ENCODE measurements around the gene CLEC1A.
A peak's percentile ranks its signal among the peaks of the same experiment; 100 is the strongest.

CLEC1A gene

GRCh38 chr12:10068644-10069043, 30.1 kb downstream of the CLEC1A start:
- H3K27ac ChIP-seq (ENCODE audit: low read depth, low read length): peak overlapping the region; percentile 38
- no peaks in the 10 kb centered on the region for H3K27me3 ChIP-seq (ENCODE audit: control insufficient read depth, insufficient read depth, low read length)
- no peaks in the 10 kb centered on the region for H3K36me3 ChIP-seq (ENCODE audit: control insufficient read depth, insufficient read depth, low read length)
- H3K9ac ChIP-seq (ENCODE audit: low read length): no peak overlapping the region
- H3K4me1 ChIP-seq (ENCODE audit: control insufficient read depth, insufficient read depth, low read length): no peaks in the 10 kb centered on the region
- H3K4me3 ChIP-seq (ENCODE audit: low read length): no peak overlapping the region

- H3K4me1 ChIP-seq (ENCODE audit: control insufficient read depth, insufficient read depth, low read length): no peaks in the 10 kb centered on the region
- H3K27ac ChIP-seq (ENCODE audit: low read depth, low read length): no peak overlapping the region
- H3K36me3 ChIP-seq (ENCODE audit: control insufficient read depth, insufficient read depth, low read length): no peaks in the 10 kb centered on the region
- H3K4me3 ChIP-seq (ENCODE audit: low read length): no peak overlapping the region
- H3K9ac ChIP-seq (ENCODE audit: low read length): no peak overlapping the region
- H3K27me3 ChIP-seq (ENCODE audit: control insufficient read depth, insufficient read depth, low read length): no peaks in the 10 kb centered on the region
Observed at GRCh38 chr12:10067942-10068341, 30.8 kb downstream of the CLEC1A start.

GRCh38 chr12:10067264-10067663, 31.5 kb downstream of the CLEC1A start:
- no peak overlapping the region for H3K4me3 ChIP-seq (ENCODE audit: low read length)
- no peaks in the 10 kb centered on the region for H3K36me3 ChIP-seq (ENCODE audit: control insufficient read depth, insufficient read depth, low read length)
- H3K27me3 ChIP-seq (ENCODE audit: control insufficient read depth, insufficient read depth, low read length): no peaks in the 10 kb centered on the region
- H3K4me1 ChIP-seq (ENCODE audit: control insufficient read depth, insufficient read depth, low read length): no peaks in the 10 kb centered on the region
- H3K9ac ChIP-seq (ENCODE audit: low read length): no peak overlapping the region
- no peak overlapping the region for H3K27ac ChIP-seq (ENCODE audit: low read depth, low read length)

GRCh38 chr12:10065241-10065640, 33.5 kb downstream of the CLEC1A start:
- H3K9ac ChIP-seq (ENCODE audit: low read length): no peak overlapping the region
- no peaks in the 10 kb centered on the region for H3K4me1 ChIP-seq (ENCODE audit: control insufficient read depth, insufficient read depth, low read length)
- no peaks in the 10 kb centered on the region for H3K36me3 ChIP-seq (ENCODE audit: control insufficient read depth, insufficient read depth, low read length)
- H3K4me3 ChIP-seq (ENCODE audit: low read length): no peak overlapping the region
- H3K27me3 ChIP-seq (ENCODE audit: control insufficient read depth, insufficient read depth, low read length): no peaks in the 10 kb centered on the region
- H3K27ac ChIP-seq (ENCODE audit: low read depth, low read length): no peak overlapping the region

GRCh38 chr12:10058387-10058786, 40.4 kb downstream of the CLEC1A start:
- H3K4me3 ChIP-seq (ENCODE audit: low read length): no peak overlapping the region
- no peak overlapping the region for H3K27ac ChIP-seq (ENCODE audit: low read depth, low read length)
- H3K27me3 ChIP-seq (ENCODE audit: control insufficient read depth, insufficient read depth, low read length): no peaks in the 10 kb centered on the region
- H3K4me1 ChIP-seq (ENCODE audit: control insufficient read depth, insufficient read depth, low read length): no peaks in the 10 kb centered on the region
- no peaks in the 10 kb centered on the region for H3K36me3 ChIP-seq (ENCODE audit: control insufficient read depth, insufficient read depth, low read length)
- H3K9ac ChIP-seq (ENCODE audit: low read length): no peak overlapping the region

- Histone ChIP-seq H3K4me1 (ENCODE audit: control insufficient read depth, insufficient read depth, low read length) (no peaks in the 10 kb centered on the region), H3K36me3 (ENCODE audit: control insufficient read depth, insufficient read depth, low read length) (no peaks in the 10 kb centered on the region), H3K4me3 (ENCODE audit: low read length) (no peak overlapping the region), H3K27me3 (ENCODE audit: control insufficient read depth, insufficient read depth, low read length) (no peaks in the 10 kb centered on the region), H3K27ac (ENCODE audit: low read depth, low read length) (no peak overlapping the region), H3K9ac (ENCODE audit: low read length) (no peak overlapping the region)
Observed at GRCh38 chr12:10052193-10052913, 46.4 kb downstream of the CLEC1A start.

- no peak overlapping the region for H3K4me3 ChIP-seq (ENCODE audit: low read length)
- no peak overlapping the region for H3K27ac ChIP-seq (ENCODE audit: low read depth, low read length)
- H3K9ac ChIP-seq (ENCODE audit: low read length): no peak overlapping the region
- no peaks in the 10 kb centered on the region for H3K27me3 ChIP-seq (ENCODE audit: control insufficient read depth, insufficient read depth, low read length)
- H3K4me1 ChIP-seq (ENCODE audit: control insufficient read depth, insufficient read depth, low read length): no peaks in the 10 kb centered on the region
- H3K36me3 ChIP-seq (ENCODE audit: control insufficient read depth, insufficient read depth, low read length): no peaks in the 10 kb centered on the region
Observed at GRCh38 chr12:10048526-10048925, 50.3 kb downstream of the CLEC1A start.

GRCh38 chr12:10042167-10042566, 56.6 kb downstream of the CLEC1A start:
- H3K9ac ChIP-seq (ENCODE audit: low read length): no peak overlapping the region
- H3K4me3 ChIP-seq (ENCODE audit: low read length): no peak overlapping the region
- no peaks in the 10 kb centered on the region for H3K36me3 ChIP-seq (ENCODE audit: control insufficient read depth, insufficient read depth, low read length)
- H3K27ac ChIP-seq (ENCODE audit: low read depth, low read length): no peak overlapping the region
- no peaks in the 10 kb centered on the region for H3K4me1 ChIP-seq (ENCODE audit: control insufficient read depth, insufficient read depth, low read length)
- H3K27me3 ChIP-seq (ENCODE audit: control insufficient read depth, insufficient read depth, low read length): no peaks in the 10 kb centered on the region

GRCh38 chr12:10033783-10034545, 64.8 kb downstream of the CLEC1A start:
- Histone ChIP-seq H3K4me3 (ENCODE audit: low read length) (no peak overlapping the region), H3K36me3 (ENCODE audit: control insufficient read depth, insufficient read depth, low read length) (no peaks in the 10 kb centered on the region), H3K27ac (ENCODE audit: low read depth, low read length) (no peak overlapping the region), H3K4me1 (ENCODE audit: control insufficient read depth, insufficient read depth, low read length) (no peaks in the 10 kb centered on the region), H3K9ac (ENCODE audit: low read length) (no peak overlapping the region), H3K27me3 (ENCODE audit: control insufficient read depth, insufficient read depth, low read length) (no peaks in the 10 kb centered on the region)

GRCh38 chr12:10031771-10032175, 67.0 kb downstream of the CLEC1A start:
- no peaks in the 10 kb centered on the region for H3K27me3 ChIP-seq (ENCODE audit: control insufficient read depth, insufficient read depth, low read length)
- H3K4me3 ChIP-seq (ENCODE audit: low read length): no peak overlapping the region
- H3K36me3 ChIP-seq (ENCODE audit: control insufficient read depth, insufficient read depth, low read length): no peaks in the 10 kb centered on the region
- no peaks in the 10 kb centered on the region for H3K4me1 ChIP-seq (ENCODE audit: control insufficient read depth, insufficient read depth, low read length)
- H3K27ac ChIP-seq (ENCODE audit: low read depth, low read length): no peak overlapping the region
- no peak overlapping the region for H3K9ac ChIP-seq (ENCODE audit: low read length)

GRCh38 chr12:10031321-10031720, 67.5 kb downstream of the CLEC1A start:
- no peaks in the 10 kb centered on the region for H3K36me3 ChIP-seq (ENCODE audit: control insufficient read depth, insufficient read depth, low read length)
- H3K4me3 ChIP-seq (ENCODE audit: low read length): no peak overlapping the region
- no peaks in the 10 kb centered on the region for H3K4me1 ChIP-seq (ENCODE audit: control insufficient read depth, insufficient read depth, low read length)
- no peak overlapping the region for H3K9ac ChIP-seq (ENCODE audit: low read length)
- H3K27me3 ChIP-seq (ENCODE audit: control insufficient read depth, insufficient read depth, low read length): no peaks in the 10 kb centered on the region
- H3K27ac ChIP-seq (ENCODE audit: low read depth, low read length): no peak overlapping the region

- Histone ChIP-seq H3K9ac (ENCODE audit: low read length) (no peak within 1 kb of the TSS), H3K4me3 (ENCODE audit: low read length) (no peak within 1 kb of the TSS), H3K36me3 (ENCODE audit: control insufficient read depth, insufficient read depth, low read length) (no peaks in the 10 kb centered on the region), H3K27me3 (ENCODE audit: control insufficient read depth, insufficient read depth, low read length) (no peaks in the 10 kb centered on the region), H3K4me1 (ENCODE audit: control insufficient read depth, insufficient read depth, low read length) (no peaks in the 10 kb centered on the region), H3K27ac (ENCODE audit: low read depth, low read length) (no peak within 1 kb of the TSS)
Observed at GRCh38 chr12:10030446-10030845, 68.3 kb downstream of the CLEC1A start, which contains the start of gene CLEC9A. CLEC9A (plus strand) TSS chr12:10030682; CDS start chr12:10052688, 22,006 bp downstream.

- H3K27ac ChIP-seq (ENCODE audit: low read depth, low read length): no peak overlapping the region
- H3K9ac ChIP-seq (ENCODE audit: low read length): no peak overlapping the region
Observed at GRCh38 chr12:10027721-10028120, 71.1 kb downstream of the CLEC1A start.

More at GRCh38 chr12:10027721-10028120, 71.1 kb downstream of the CLEC1A start:
- no peaks in the 10 kb centered on the region for H3K27me3 ChIP-seq (ENCODE audit: control insufficient read depth, insufficient read depth, low read length)
- H3K36me3 ChIP-seq (ENCODE audit: control insufficient read depth, insufficient read depth, low read length): no peaks in the 10 kb centered on the region
- no peak overlapping the region for H3K4me3 ChIP-seq (ENCODE audit: low read length)
- no peaks in the 10 kb centered on the region for H3K4me1 ChIP-seq (ENCODE audit: control insufficient read depth, insufficient read depth, low read length)
